ENCODE data around the gene GIPC3.

GIPC3 gene

GRCh38 chr19:3606690-3607289 lies 21.5 kb downstream of the GIPC3 start, which contains the start of gene TBXA2R:
TSS of gene TBXA2R (minus strand) at chr19:3606875. CDS start at chr19:3600634, 6,241 bp downstream.
- DNase-seq = no peak

GRCh38 chr19:3607303-3608078 lies 22.2 kb downstream of the GIPC3 start:
- no peak for DNase-seq

GRCh38 chr19:3608079-3608641 lies 22.9 kb downstream of the GIPC3 start:
- DNase-seq = no peak

- DNase-seq = no peak
Measured at GRCh38 chr19:3608750-3609322, 23.6 kb downstream of the GIPC3 start.

- DNase-seq = no peak
Measured at GRCh38 chr19:3609779-3610719, 24.8 kb downstream of the GIPC3 start.

- no peak for DNase-seq
Measured at GRCh38 chr19:3610745-3611717, 25.8 kb downstream of the GIPC3 start.

GRCh38 chr19:3611841-3612240 lies 26.6 kb downstream of the GIPC3 start:
- DNase-seq = no peak

GRCh38 chr19:3612330-3612729 lies 27.1 kb downstream of the GIPC3 start:
- DNase-seq = no peak

- DNase-seq = no peak
Measured at GRCh38 chr19:3612901-3613741, 27.8 kb downstream of the GIPC3 start.

- DNase-seq = no peak
Measured at GRCh38 chr19:3613818-3614661, 28.8 kb downstream of the GIPC3 start.

GRCh38 chr19:3614858-3615505 lies 29.7 kb downstream of the GIPC3 start:
- DNase-seq = no peak

GRCh38 chr19:3615524-3616135 lies 30.4 kb downstream of the GIPC3 start:
- no peak for DNase-seq

GRCh38 chr19:3617463-3617862 lies 32.2 kb downstream of the GIPC3 start:
- no peak for DNase-seq

GRCh38 chr19:3618144-3618810 lies 33.0 kb downstream of the GIPC3 start:
- no peak for DNase-seq

- DNase-seq = no peak
Measured at GRCh38 chr19:3618811-3619630, 33.7 kb downstream of the GIPC3 start.

GRCh38 chr19:3619631-3620012 lies 34.3 kb downstream of the GIPC3 start:
- DNase-seq = no peak

Data from NCI-H2227 treated with DMSO at 0.1 percent for 48 hours (cell line).